Liver (tissue), 9 donors: ENCODE measurements around the gene TCF7L2. TPM values are rescaled to one million over a fixed set of nuclear protein-coding genes. Genes with fewer than 3 reads are reported as not detected.

Experiments
- DNase-seq: peaks from one replicate; pipeline ENCODE4 v3.0.0-alpha.2; 2017; ENCODE audit warnings: low spot score
- H3K27ac ChIP-seq, 2 donors: one replicate each; pipeline ENCODE4 v1.7.0; 2013; ENCODE audit warnings: inconsistent platforms in 2 of 2, low read length in 2 of 2, control low read depth in 1 of 2, low read depth in 1 of 2, mild to moderate bottlenecking in 1 of 2
- H3K27me3 ChIP-seq, 4 donors: one replicate each; pipeline versions ENCODE4 v1.6.1 to v1.7.0; 2013; ENCODE audit warnings: low read length in 3 of 4, inconsistent platforms in 1 of 4, mild to moderate bottlenecking in 1 of 4, moderate library complexity in 1 of 4; ENCODE audit not compliant: control insufficient read depth in 4 of 4, insufficient read depth in 4 of 4
- H3K36me3 ChIP-seq, 4 donors: one replicate each; pipeline versions ENCODE4 v1.6.1 to v1.7.0; 2013; ENCODE audit warnings: low read length in 3 of 4, mild to moderate bottlenecking in 3 of 4, low read depth in 1 of 4, moderate library complexity in 1 of 4; ENCODE audit not compliant: control insufficient read depth in 4 of 4, insufficient read depth in 3 of 4
- H3K4me1 ChIP-seq, 4 donors: one replicate each; pipeline versions ENCODE4 v1.6.1 to v1.7.0; 2013; ENCODE audit warnings: low read length in 3 of 4, mild to moderate bottlenecking in 3 of 4, moderate library complexity in 1 of 4; ENCODE audit not compliant: control insufficient read depth in 4 of 4, insufficient read depth in 4 of 4
- H3K4me3 ChIP-seq, 3 donors: one replicate each; pipeline versions ENCODE4 v1.6.1 to v1.7.0; 2013; ENCODE audit warnings: low read length in 3 of 3, control low read depth in 1 of 3, low read depth in 1 of 3, mild to moderate bottlenecking in 1 of 3
- H3K9ac ChIP-seq, 2 donors: one replicate each; pipeline ENCODE4 v1.7.0; 2013; ENCODE audit warnings: low read length in 2 of 2, mild to moderate bottlenecking in 2 of 2, moderate library complexity in 2 of 2, control low read depth in 1 of 2, low read depth in 1 of 2
- H3K9me3 ChIP-seq, 4 donors: one replicate each; pipeline versions ENCODE4 v1.6.1 to v1.7.0; 2013; ENCODE audit warnings: low read length in 3 of 4; ENCODE audit not compliant: control insufficient read depth in 4 of 4
- EGR1 ChIP-seq, 2 donors: IDR thresholded peaks; 2 replicates each; pipeline ENCODE4 v1.6.1; 2016 to 2018; ENCODE audit warnings: antibody characterized with exemption in 2 of 2, low read depth in 2 of 2
- FOXA1 ChIP-seq: IDR thresholded peaks from 2 replicates; pipeline ENCODE4 v1.6.1; 2016; ENCODE audit warnings: antibody characterized with exemption
- FOXA2 ChIP-seq: IDR thresholded peaks from 2 replicates; pipeline ENCODE4 v1.6.1; 2016; ENCODE audit warnings: antibody characterized with exemption
- GABPA ChIP-seq, 2 donors: IDR thresholded peaks in 1 of 2; conservative IDR thresholded peaks in 1 of 2; 2 replicates each; pipeline ENCODE4 v1.6.1; 2016; ENCODE audit warnings: antibody characterized with exemption in 2 of 2, mild to moderate bottlenecking in 1 of 2, moderate library complexity in 1 of 2
- HNF4A ChIP-seq, 2 donors: conservative IDR thresholded peaks; 2 replicates each; pipeline ENCODE4 v1.6.1; 2016; ENCODE audit warnings: antibody characterized with exemption in 2 of 2, mild to moderate bottlenecking in 2 of 2
- HNF4G ChIP-seq: IDR thresholded peaks from 2 replicates; pipeline ENCODE4 v1.6.1; 2016; ENCODE audit warnings: antibody characterized with exemption
- JUND ChIP-seq, 2 donors: IDR thresholded peaks; 2 replicates each; pipeline ENCODE4 v1.6.1; 2016; ENCODE audit warnings: antibody characterized with exemption in 2 of 2
- NR2F2 ChIP-seq: IDR thresholded peaks from 2 replicates; pipeline ENCODE4 v1.6.1; 2016; ENCODE audit warnings: antibody characterized with exemption
- RAD21 ChIP-seq, 2 donors: IDR thresholded peaks; 2 replicates each; pipeline ENCODE4 v1.6.1; 2016; ENCODE audit warnings: antibody characterized with exemption in 2 of 2, mild to moderate bottlenecking in 2 of 2
- RXRA ChIP-seq, 2 donors: IDR thresholded peaks; 2 replicates each; pipeline ENCODE4 v1.6.1; 2017 to 2018; ENCODE audit warnings: antibody characterized with exemption in 2 of 2, mild to moderate bottlenecking in 1 of 2
- SP1 ChIP-seq: IDR thresholded peaks from 2 replicates; pipeline ENCODE4 v1.6.1; 2018; ENCODE audit warnings: antibody characterized with exemption, mild to moderate bottlenecking
- TAF1 ChIP-seq: conservative IDR thresholded peaks from 2 replicates; pipeline ENCODE4 v1.6.1; 2016; ENCODE audit warnings: antibody characterized with exemption, mild to moderate bottlenecking
- YY1 ChIP-seq: IDR thresholded peaks from 2 replicates; pipeline ENCODE4 v1.6.1; 2016; ENCODE audit warnings: antibody characterized with exemption, mild to moderate bottlenecking
- WGBS: extraction: QIAGEN DNeasy Blood & Tissue Kit; methylation state at CpG from one replicate; pipeline ENCODE4 v1.1.7; 2013; 5-methylcytosine and 5-hydroxymethylcytosine counted together
- polyA plus RNA-seq, 2 donors: library from polyadenylated mRNA; stranded (reverse) in 1 of 2; unstranded in 1 of 2; fragments of 200-250 nt in 1 of 2; fragments of >200 nt in 1 of 2; fragmentation: Nextera tagmentation in 1 of 2; extraction: Ambion mirVana in 1 of 2; gene quantifications; one replicate each; pipeline versions ENCODE4 v1.2.1 to v1.2.3, GENCODE V29; 2013 to 2015
- total RNA-seq, 2 donors: library from RNA; depleted of rRNA; stranded (reverse); fragments of >200 nt; gene quantifications; one replicate each; pipeline ENCODE4 v1.2.3, GENCODE V29; 2014
- TF ChIP-seq, protein P1 (sequence below): IDR thresholded peaks from 2 replicates; pipeline ENCODE4 v1.6.1; 2016; ENCODE audit warnings: antibody characterized with exemption
- TF ChIP-seq, protein P2 (sequence below): IDR thresholded peaks from 2 replicates; pipeline ENCODE4 v1.6.1; 2016; ENCODE audit warnings: antibody characterized with exemption, mild to moderate bottlenecking
- TF ChIP-seq, protein P3 (sequence below): fragments of 150-350 bp; IDR thresholded peaks from 2 replicates; pipeline ENCODE4 v1.5.1; 2017; ENCODE audit warnings: improper control_type of control experiment, low read depth, low read length; ENCODE audit not compliant: missing input control
- TF ChIP-seq, protein P4 (sequence below): IDR thresholded peaks from 2 replicates; pipeline ENCODE4 v1.6.1; 2016; ENCODE audit warnings: antibody characterized with exemption
- TF ChIP-seq, protein P5 (sequence below): IDR thresholded peaks from 2 replicates; pipeline ENCODE4 v1.6.1; 2016; ENCODE audit warnings: antibody characterized with exemption
- donor health status: healthy.
- donor health status: healthy.
- donor health status: healthy.
- donor health status: healthy.
- donor health status: healthy.

TCF7L2 gene
- total and polyA plus RNA-seq, 4 donors, result 4.9 to 18.0 (median 8.3) TPM

DNA sequence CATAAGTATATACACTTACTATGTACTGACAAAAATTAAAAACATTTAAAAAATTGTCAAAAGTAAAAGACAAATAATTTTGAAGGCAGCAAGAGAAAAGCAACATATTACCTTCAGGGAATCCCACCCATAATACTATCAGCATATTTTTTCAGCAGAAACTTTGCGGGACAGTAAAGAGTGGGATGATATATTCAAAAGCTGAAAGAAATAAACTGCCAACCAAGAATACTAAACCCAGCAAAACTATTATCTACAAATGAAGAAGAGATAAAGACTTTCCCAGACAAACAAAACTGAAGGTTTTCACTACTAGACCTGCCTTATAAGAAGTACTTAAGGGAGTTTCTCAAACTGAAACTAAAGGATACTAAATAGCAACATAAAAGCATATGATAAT is 257.9 kb downstream of the TCF7L2 start:
- Histone ChIP-seq H3K27me3 (no peaks in the 10 kb centered on the region), H3K27ac (no peak overlapping the region), H3K9me3 (peaks cover 1 to 10% (median 7%) of the 10 kb centered on the region in 4 donors), H3K4me1 (no peaks in the 10 kb centered on the region), H3K9ac (no peak overlapping the region), H3K4me3 (no peak overlapping the region), H3K36me3 (no peaks in the 10 kb centered on the region)
- 96% methylated on average over 1 of the region's 1 CpG for WGBS
- TF ChIP-seq, protein P1, sequence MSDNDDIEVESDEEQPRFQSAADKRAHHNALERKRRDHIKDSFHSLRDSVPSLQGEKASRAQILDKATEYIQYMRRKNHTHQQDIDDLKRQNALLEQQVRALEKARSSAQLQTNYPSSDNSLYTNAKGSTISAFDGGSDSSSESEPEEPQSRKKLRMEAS, result no peak
- TF ChIP-seq RAD21 (IDR thresholded peaks at IDR 0.05) (no peak), HNF4A (conservative IDR thresholded peaks at IDR 0.05) (no peak), YY1 (no peak), RXRA (IDR thresholded peaks at IDR 0.05) (no peak), SP1 (no peak), EGR1 (IDR thresholded peaks at IDR 0.05; ENCODE audit: low read depth in 2 of 2) (no peak), NR2F2 (no peak), HNF4G (no peak)
- TF ChIP-seq, protein P2, sequence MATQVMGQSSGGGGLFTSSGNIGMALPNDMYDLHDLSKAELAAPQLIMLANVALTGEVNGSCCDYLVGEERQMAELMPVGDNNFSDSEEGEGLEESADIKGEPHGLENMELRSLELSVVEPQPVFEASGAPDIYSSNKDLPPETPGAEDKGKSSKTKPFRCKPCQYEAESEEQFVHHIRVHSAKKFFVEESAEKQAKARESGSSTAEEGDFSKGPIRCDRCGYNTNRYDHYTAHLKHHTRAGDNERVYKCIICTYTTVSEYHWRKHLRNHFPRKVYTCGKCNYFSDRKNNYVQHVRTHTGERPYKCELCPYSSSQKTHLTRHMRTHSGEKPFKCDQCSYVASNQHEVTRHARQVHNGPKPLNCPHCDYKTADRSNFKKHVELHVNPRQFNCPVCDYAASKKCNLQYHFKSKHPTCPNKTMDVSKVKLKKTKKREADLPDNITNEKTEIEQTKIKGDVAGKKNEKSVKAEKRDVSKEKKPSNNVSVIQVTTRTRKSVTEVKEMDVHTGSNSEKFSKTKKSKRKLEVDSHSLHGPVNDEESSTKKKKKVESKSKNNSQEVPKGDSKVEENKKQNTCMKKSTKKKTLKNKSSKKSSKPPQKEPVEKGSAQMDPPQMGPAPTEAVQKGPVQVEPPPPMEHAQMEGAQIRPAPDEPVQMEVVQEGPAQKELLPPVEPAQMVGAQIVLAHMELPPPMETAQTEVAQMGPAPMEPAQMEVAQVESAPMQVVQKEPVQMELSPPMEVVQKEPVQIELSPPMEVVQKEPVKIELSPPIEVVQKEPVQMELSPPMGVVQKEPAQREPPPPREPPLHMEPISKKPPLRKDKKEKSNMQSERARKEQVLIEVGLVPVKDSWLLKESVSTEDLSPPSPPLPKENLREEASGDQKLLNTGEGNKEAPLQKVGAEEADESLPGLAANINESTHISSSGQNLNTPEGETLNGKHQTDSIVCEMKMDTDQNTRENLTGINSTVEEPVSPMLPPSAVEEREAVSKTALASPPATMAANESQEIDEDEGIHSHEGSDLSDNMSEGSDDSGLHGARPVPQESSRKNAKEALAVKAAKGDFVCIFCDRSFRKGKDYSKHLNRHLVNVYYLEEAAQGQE, result no peak
- TF ChIP-seq, protein P3, sequence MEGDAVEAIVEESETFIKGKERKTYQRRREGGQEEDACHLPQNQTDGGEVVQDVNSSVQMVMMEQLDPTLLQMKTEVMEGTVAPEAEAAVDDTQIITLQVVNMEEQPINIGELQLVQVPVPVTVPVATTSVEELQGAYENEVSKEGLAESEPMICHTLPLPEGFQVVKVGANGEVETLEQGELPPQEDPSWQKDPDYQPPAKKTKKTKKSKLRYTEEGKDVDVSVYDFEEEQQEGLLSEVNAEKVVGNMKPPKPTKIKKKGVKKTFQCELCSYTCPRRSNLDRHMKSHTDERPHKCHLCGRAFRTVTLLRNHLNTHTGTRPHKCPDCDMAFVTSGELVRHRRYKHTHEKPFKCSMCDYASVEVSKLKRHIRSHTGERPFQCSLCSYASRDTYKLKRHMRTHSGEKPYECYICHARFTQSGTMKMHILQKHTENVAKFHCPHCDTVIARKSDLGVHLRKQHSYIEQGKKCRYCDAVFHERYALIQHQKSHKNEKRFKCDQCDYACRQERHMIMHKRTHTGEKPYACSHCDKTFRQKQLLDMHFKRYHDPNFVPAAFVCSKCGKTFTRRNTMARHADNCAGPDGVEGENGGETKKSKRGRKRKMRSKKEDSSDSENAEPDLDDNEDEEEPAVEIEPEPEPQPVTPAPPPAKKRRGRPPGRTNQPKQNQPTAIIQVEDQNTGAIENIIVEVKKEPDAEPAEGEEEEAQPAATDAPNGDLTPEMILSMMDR, result no peak
- TF ChIP-seq, protein P4, sequence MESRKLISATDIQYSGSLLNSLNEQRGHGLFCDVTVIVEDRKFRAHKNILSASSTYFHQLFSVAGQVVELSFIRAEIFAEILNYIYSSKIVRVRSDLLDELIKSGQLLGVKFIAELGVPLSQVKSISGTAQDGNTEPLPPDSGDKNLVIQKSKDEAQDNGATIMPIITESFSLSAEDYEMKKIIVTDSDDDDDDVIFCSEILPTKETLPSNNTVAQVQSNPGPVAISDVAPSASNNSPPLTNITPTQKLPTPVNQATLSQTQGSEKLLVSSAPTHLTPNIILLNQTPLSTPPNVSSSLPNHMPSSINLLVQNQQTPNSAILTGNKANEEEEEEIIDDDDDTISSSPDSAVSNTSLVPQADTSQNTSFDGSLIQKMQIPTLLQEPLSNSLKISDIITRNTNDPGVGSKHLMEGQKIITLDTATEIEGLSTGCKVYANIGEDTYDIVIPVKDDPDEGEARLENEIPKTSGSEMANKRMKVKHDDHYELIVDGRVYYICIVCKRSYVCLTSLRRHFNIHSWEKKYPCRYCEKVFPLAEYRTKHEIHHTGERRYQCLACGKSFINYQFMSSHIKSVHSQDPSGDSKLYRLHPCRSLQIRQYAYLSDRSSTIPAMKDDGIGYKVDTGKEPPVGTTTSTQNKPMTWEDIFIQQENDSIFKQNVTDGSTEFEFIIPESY, result no peak
- no peak for DNase-seq

DNA sequence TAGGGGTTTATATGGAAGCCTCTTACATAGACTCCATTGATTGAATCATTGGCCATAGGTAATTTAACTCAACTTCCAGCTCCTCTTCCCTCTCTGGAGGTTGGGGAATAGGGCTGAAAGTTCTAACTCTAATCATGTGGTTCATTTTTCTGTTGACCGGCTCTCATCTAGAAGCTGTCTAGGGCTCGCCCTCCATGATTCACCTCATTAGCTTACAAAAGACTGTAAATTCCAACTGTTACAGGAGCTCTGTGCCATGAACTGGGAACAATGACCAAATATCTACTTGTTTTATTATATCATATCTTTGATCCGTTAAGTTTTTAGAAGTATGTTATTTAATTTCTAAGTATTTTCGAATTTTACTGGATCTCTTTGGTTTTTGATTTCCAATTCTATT is 263.0 kb downstream of the TCF7L2 start:
- Histone ChIP-seq H3K9ac (no peak overlapping the region), H3K9me3 (peaks cover 0 to 6% (median 2%) of the 10 kb centered on the region in 4 donors), H3K27ac (no peak overlapping the region), H3K27me3 (no peaks in the 10 kb centered on the region), H3K4me3 (no peak overlapping the region), H3K36me3 (peaks cover 0 to 2% (median 0%) of the 10 kb centered on the region in 4 donors), H3K4me1 (no peaks in the 10 kb centered on the region)
- TF ChIP-seq TAF1 (no peak), RAD21 (IDR thresholded peaks at IDR 0.05) (no peak), YY1 (no peak), FOXA2 (no peak), JUND (IDR thresholded peaks at IDR 0.05) (no peak), GABPA (IDR thresholded peaks at IDR 0.05 in 1 of 2, conservative IDR thresholded peaks at IDR 0.05 in 1 of 2) (no peak), RXRA (IDR thresholded peaks at IDR 0.05) (no peak), FOXA1 (no peak), HNF4A (conservative IDR thresholded peaks at IDR 0.05) (no peak), HNF4G (no peak), NR2F2 (no peak), EGR1 (IDR thresholded peaks at IDR 0.05; ENCODE audit: low read depth in 2 of 2) (no peak)
- TF ChIP-seq, protein P4, result no peak
- TF ChIP-seq, protein P1, result no peak
- TF ChIP-seq, protein P2, result no peak
- TF ChIP-seq, protein P5, sequence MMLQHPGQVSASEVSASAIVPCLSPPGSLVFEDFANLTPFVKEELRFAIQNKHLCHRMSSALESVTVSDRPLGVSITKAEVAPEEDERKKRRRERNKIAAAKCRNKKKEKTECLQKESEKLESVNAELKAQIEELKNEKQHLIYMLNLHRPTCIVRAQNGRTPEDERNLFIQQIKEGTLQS, result no peak
- WGBS, result 93% methylated on average over 4 of the region's 4 CpGs
- no peak for DNase-seq
